Measurements from ENCODE around the gene DGKE. TPM values are rescaled to one million over a fixed set of nuclear protein-coding genes. Genes with fewer than 3 reads are reported as not detected.

The DGKE gene
- total RNA-seq (2022; extraction: Qiagen RNA extraction; ENCODE audit: low read depth), result 1.8 to 4.9 TPM (median 3.8 TPM) in 5 replicates

GRCh38 chr17:56833809-56834379, at the start of gene DGKE, which contains the start of gene C17orf67:
DGKE (plus strand) TSS chr17:56834151; CDS start chr17:56834796, 645 bp downstream.
C17orf67 (minus strand) TSS chr17:56833920; CDS start chr17:56815810, 18,110 bp downstream.

DNA sequence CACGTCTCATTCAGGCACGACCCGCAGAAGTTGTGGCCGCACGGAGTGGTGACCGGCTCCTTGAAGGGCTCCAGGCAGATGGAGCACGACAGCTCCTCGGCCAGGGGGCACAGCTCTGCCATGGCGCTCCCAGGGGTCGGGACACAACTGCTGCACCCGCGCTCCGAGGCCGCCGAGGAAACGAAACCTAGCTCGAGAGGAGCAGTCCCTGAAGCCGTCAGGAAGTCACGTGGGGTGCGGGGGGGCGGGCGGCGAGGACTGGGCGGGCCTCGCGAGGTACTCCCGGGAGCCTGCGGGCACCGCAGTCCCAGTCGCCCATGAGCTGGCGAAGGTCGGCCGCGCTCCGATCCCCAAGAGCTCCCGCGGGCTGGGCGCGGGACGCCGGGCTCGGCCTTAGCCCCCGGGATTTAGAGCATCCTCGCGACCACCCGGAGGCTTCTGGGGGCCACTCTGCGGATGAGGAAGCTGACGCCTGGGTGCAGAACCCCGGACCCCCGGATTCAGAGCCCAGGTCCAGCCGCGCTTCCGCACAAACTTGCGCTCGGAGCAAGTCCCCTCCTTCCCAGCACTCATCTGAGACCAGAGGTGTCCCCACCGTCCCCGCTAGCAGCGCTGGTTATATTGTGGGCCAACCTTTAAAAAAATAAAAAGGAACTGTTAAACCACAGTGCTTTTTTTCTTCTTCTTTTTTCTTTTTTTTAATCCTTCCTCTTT, 80.1 kb downstream of the DGKE start, which contains the start of gene TRIM25:
Gene TRIM25, minus strand, starts transcription at position 183 of the 714 bp plus-strand sequence. Its CDS starts 61 bp downstream, at position 122.

Other genes starting within 250 kb of the DGKE start
- 0.70 to 1.3 TPM (median 1.00 TPM) in 5 replicates for gene NOG, start 240.5 kb upstream of the DGKE start, total RNA-seq (2022; extraction: Qiagen RNA extraction; ENCODE audit: low read depth)
- gene C17orf67, start 231 bp upstream of the DGKE start, total RNA-seq (2022; extraction: Qiagen RNA extraction; ENCODE audit: low read depth), result 1.3 to 2.8 TPM (median 2.4 TPM) in 5 replicates
- gene TRIM25, start 79.9 kb downstream of the DGKE start, total RNA-seq (2022; extraction: Qiagen RNA extraction; ENCODE audit: low read depth), result 55.7 to 81.4 TPM (median 66.0 TPM) in 5 replicates
- gene COIL, start 126.9 kb downstream of the DGKE start, total RNA-seq (2022; extraction: Qiagen RNA extraction; ENCODE audit: low read depth), result 14.9 to 21.2 TPM (median 17.9 TPM) in 5 replicates
- gene SCPEP1, start 144.0 kb downstream of the DGKE start, total RNA-seq (2022; extraction: Qiagen RNA extraction; ENCODE audit: low read depth), result 39.1 to 41.2 TPM (median 40.4 TPM) in 5 replicates

Data from A549 treated with ZK216348 at 1 μM for 4 hours (cell line).